ENCODE measurements around the gene RPH3AL.
"Not testable (repeated sequence)": the region's sequence is repeated elsewhere in the genome, so short reads cannot be mapped to it uniquely, and the experiment has no call there.

Gene RPH3AL

DNA sequence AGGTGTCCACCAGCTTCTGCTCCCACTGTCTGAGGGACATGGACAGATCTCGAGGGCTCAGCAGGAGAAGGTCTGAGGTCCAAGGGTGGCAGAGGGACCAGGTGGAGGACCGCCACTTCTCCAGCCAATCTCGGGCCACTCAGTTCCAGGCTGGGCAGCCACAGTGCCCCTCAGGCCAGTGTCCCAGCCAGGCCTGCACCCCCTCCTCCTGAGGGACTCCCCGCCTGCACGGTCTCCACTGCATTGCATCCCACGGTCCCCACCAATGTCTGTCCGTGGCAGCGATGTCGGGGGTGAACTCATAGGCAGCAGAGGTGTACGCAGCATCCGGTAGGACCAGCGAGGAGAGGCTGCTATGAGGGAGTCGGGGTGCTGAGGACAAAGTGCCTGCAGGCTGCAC, 107.0 kb downstream of the RPH3AL start (continued):
- TF ChIP-seq TOX (CRISPR knock-in tag; IDR thresholded peaks at IDR 0.05; ENCODE audit: borderline replicate concordance): no peak
- TF ChIP-seq ESRRG (CRISPR knock-in tag; IDR thresholded peaks at IDR 0.05): no peak
- TF ChIP-seq GLIS3 (CRISPR knock-in tag; IDR thresholded peaks at IDR 0.05): no peak
- no peak for TF ChIP-seq TCF4 (CRISPR knock-in tag; IDR thresholded peaks at IDR 0.05; ENCODE audit: borderline replicate concordance)
- no peak for TF ChIP-seq ZNF8 (CRISPR knock-in tag; IDR thresholded peaks at IDR 0.05)
- TF ChIP-seq CSDC2 (CRISPR knock-in tag; IDR thresholded peaks at IDR 0.05): no peak
- no peak for TF ChIP-seq ARNTL (CRISPR knock-in tag; IDR thresholded peaks at IDR 0.05; ENCODE audit: borderline replicate concordance, low read depth)

DNA sequence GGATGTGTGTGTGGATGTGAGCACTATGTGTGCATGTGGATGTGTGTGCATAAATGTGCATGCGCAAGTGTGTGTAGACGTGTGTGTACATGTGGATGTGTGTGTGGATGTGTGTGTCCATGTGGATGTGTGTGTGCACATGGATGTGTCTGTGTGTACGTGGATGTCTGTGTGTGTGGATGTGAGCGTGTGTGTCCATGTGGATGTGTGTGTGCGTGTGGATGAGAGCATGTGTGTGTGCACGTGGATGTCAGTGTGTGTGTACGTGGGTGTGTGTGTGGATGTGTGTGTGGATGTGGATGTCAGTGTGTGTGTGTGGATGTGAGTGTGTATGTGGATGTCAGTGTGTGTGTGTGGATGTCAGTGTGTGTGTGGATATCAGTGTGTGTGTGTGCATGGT, 107.6 kb downstream of the RPH3AL start:
- no peak for ATAC-seq
- TF ChIP-seq, protein P1, sequence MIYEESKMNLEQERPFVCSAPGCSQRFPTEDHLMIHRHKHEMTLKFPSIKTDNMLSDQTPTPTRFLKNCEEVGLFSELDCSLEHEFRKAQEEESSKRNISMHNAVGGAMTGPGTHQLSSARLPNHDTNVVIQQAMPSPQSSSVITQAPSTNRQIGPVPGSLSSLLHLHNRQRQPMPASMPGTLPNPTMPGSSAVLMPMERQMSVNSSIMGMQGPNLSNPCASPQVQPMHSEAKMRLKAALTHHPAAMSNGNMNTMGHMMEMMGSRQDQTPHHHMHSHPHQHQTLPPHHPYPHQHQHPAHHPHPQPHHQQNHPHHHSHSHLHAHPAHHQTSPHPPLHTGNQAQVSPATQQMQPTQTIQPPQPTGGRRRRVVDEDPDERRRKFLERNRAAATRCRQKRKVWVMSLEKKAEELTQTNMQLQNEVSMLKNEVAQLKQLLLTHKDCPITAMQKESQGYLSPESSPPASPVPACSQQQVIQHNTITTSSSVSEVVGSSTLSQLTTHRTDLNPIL (CRISPR knock-in tag; IDR thresholded peaks at IDR 0.05; ENCODE audit: low read depth): no peak
- TF ChIP-seq BACH2 (CRISPR knock-in tag; IDR thresholded peaks at IDR 0.05; ENCODE audit: borderline replicate concordance) (no peak), ISL1 (CRISPR knock-in tag; IDR thresholded peaks at IDR 0.05) (no peak), OSR1 (CRISPR knock-in tag; IDR thresholded peaks at IDR 0.05) (no peak)
- TF ChIP-seq, protein P2, sequence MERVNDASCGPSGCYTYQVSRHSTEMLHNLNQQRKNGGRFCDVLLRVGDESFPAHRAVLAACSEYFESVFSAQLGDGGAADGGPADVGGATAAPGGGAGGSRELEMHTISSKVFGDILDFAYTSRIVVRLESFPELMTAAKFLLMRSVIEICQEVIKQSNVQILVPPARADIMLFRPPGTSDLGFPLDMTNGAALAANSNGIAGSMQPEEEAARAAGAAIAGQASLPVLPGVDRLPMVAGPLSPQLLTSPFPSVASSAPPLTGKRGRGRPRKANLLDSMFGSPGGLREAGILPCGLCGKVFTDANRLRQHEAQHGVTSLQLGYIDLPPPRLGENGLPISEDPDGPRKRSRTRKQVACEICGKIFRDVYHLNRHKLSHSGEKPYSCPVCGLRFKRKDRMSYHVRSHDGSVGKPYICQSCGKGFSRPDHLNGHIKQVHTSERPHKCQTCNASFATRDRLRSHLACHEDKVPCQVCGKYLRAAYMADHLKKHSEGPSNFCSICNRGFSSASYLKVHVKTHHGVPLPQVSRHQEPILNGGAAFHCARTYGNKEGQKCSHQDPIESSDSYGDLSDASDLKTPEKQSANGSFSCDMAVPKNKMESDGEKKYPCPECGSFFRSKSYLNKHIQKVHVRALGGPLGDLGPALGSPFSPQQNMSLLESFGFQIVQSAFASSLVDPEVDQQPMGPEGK (CRISPR knock-in tag; IDR thresholded peaks at IDR 0.05; ENCODE audit: borderline replicate concordance): no peak
- TF ChIP-seq, protein P3, sequence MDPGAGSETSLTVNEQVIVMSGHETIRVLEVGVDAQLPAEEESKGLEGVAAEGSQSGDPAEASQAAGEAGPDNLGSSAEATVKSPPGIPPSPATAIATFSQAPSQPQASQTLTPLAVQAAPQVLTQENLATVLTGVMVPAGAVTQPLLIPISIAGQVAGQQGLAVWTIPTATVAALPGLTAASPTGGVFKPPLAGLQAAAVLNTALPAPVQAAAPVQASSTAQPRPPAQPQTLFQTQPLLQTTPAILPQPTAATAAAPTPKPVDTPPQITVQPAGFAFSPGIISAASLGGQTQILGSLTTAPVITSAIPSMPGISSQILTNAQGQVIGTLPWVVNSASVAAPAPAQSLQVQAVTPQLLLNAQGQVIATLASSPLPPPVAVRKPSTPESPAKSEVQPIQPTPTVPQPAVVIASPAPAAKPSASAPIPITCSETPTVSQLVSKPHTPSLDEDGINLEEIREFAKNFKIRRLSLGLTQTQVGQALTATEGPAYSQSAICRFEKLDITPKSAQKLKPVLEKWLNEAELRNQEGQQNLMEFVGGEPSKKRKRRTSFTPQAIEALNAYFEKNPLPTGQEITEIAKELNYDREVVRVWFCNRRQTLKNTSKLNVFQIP (CRISPR knock-in tag; IDR thresholded peaks at IDR 0.05; ENCODE audit: borderline replicate concordance, low read depth): no peak

DNA sequence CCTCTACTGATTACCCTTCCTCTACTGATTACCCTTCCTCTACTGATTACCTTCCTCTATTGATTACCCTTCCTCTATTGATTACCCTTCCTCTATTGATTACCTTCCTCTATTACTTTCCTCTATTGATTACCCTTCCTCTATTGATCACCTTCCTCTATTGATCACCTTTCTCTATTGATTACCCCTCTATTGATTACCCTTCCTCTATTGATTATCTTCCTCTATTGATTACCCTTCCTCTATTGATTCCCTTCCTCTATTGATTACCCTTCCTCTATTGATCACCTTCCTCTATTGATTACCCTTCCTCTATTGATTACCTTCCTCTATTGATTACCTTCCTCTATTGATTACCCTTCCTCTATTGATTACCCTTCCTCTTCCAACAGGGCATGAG, 108.7 kb downstream of the RPH3AL start:
- not testable (repeated sequence) for ATAC-seq

DNA sequence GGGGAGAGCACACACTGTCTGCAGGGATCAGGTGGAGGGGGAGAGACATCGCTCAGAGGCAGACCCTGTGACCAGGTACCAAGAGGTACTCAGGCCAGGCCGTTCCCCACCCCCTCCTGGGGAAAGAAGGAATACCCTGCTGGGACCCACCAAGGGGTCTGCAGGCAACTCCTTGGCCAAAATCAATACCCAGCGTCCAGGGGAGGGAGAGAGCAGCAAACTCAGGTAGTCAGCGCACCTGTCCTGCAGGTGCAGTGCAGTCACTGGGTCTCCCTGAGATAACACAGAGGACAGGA, 113.7 kb downstream of the RPH3AL start:
- no peak for ATAC-seq
- TF ChIP-seq BACH2 (CRISPR knock-in tag; IDR thresholded peaks at IDR 0.05; ENCODE audit: borderline replicate concordance) (no peak), ESRRG (CRISPR knock-in tag; IDR thresholded peaks at IDR 0.05) (no peak)

DNA sequence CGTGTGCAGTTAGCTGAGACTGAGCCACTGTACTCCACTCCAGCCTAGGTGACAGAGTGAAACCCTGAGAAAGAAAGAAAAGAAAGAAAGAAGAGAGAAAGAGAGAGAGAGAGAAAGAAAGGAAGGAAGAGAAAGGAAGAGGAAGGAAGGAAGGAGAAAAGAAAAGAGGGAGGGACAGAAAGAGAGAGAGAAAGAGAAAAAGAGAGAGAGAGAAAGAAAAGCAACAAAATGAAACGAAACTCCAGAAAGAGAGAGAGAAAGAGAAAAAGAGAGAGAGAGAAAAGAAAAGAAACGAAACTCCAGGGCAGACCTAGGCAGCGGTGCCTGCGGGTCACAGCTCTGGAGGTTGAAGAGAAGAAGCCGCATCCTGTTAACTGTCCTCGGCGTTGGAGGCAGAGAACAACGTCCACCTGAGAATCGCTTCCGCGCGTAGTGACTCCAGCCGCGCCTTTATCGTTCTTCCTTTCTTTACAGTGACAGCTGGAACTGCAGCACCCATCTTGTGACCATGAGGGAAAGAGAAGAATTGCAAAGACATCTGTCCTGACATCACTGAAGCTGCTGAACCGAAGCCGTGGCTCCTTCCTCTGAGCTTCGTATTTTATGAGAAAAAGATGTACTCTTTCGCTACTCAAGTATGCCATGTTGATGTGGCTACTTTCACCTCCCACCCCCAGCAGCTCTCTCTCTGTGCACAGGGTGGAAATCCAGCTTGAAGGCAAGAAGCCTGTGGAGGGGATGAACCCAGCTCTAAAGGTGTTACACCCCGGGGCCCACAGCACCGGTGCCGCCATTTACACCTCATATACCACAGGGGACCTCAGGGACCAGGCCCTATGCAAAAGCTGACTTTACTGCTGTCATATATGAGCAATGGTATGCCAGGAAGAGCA, 114.3 kb downstream of the RPH3AL start:
- no peak for ATAC-seq
- TF ChIP-seq ARNTL (CRISPR knock-in tag; IDR thresholded peaks at IDR 0.05; ENCODE audit: borderline replicate concordance, low read depth): no peak
- no peak for TF ChIP-seq SNAI2 (CRISPR knock-in tag; IDR thresholded peaks at IDR 0.05)
- TF ChIP-seq PPARA (CRISPR knock-in tag; IDR thresholded peaks at IDR 0.05; ENCODE audit: borderline replicate concordance): no peak
- TF ChIP-seq ZFP30 (CRISPR knock-in tag; IDR thresholded peaks at IDR 0.05): no peak
- TF ChIP-seq, protein P4, sequence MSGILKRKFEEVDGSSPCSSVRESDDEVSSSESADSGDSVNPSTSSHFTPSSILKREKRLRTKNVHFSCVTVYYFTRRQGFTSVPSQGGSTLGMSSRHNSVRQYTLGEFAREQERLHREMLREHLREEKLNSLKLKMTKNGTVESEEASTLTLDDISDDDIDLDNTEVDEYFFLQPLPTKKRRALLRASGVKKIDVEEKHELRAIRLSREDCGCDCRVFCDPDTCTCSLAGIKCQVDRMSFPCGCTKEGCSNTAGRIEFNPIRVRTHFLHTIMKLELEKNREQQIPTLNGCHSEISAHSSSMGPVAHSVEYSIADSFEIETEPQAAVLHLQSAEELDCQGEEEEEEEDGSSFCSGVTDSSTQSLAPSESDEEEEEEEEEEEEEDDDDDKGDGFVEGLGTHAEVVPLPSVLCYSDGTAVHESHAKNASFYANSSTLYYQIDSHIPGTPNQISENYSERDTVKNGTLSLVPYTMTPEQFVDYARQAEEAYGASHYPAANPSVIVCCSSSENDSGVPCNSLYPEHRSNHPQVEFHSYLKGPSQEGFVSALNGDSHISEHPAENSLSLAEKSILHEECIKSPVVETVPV (CRISPR knock-in tag; IDR thresholded peaks at IDR 0.05): no peak
- no peak for TF ChIP-seq ZNF565 (CRISPR knock-in tag; conservative IDR thresholded peaks at IDR 0.05; ENCODE audit: low read depth)
- TF ChIP-seq TOX (CRISPR knock-in tag; IDR thresholded peaks at IDR 0.05; ENCODE audit: borderline replicate concordance): no peak
- TF ChIP-seq, protein P2 (CRISPR knock-in tag; IDR thresholded peaks at IDR 0.05; ENCODE audit: borderline replicate concordance): no peak
- no peak for TF ChIP-seq RARB (CRISPR knock-in tag; IDR thresholded peaks at IDR 0.05)
- no peak for TF ChIP-seq TCF4 (CRISPR knock-in tag; IDR thresholded peaks at IDR 0.05; ENCODE audit: borderline replicate concordance)
- no peak for TF ChIP-seq ZNF8 (CRISPR knock-in tag; IDR thresholded peaks at IDR 0.05)
- TF ChIP-seq ZFP3 (CRISPR knock-in tag; IDR thresholded peaks at IDR 0.05): no peak
- TF ChIP-seq, protein P3 (CRISPR knock-in tag; IDR thresholded peaks at IDR 0.05; ENCODE audit: borderline replicate concordance, low read depth): no peak
- no peak for TF ChIP-seq CSDC2 (CRISPR knock-in tag; IDR thresholded peaks at IDR 0.05)
- no peak for TF ChIP-seq ESRRG (CRISPR knock-in tag; IDR thresholded peaks at IDR 0.05)
- TF ChIP-seq GLIS3 (CRISPR knock-in tag; IDR thresholded peaks at IDR 0.05): no peak
- TF ChIP-seq OSR1 (CRISPR knock-in tag; IDR thresholded peaks at IDR 0.05): no peak
- TF ChIP-seq BACH2 (CRISPR knock-in tag; IDR thresholded peaks at IDR 0.05; ENCODE audit: borderline replicate concordance): no peak
- TF ChIP-seq ISL1 (CRISPR knock-in tag; IDR thresholded peaks at IDR 0.05): no peak
